MM.1S (cell line): ENCODE data around the gene SPECC1.

ENCODE experiments used
- CTCF ChIP-seq: fragments of 300-600 bp; sonication (generic); IDR thresholded peaks from 2 replicates; pipeline ENCODE4 v1.5.1; 2016; ENCODE audit warnings: antibody characterized with exemption, low read length, mixed read lengths
- EZH2 ChIP-seq: fragments of 300-600 bp; sonication (generic); optimal IDR thresholded peaks from 2 replicates; pipeline ENCODE3; 2017; ENCODE audit warnings: low read depth, mild to moderate bottlenecking, antibody characterized with exemption, low read length, mixed read lengths

GRCh38 chr17:20300436-20300934, 291.3 kb downstream of the SPECC1 start:
- TF ChIP-seq CTCF (no peak), EZH2 (no peak)
